NB4 (cell line): ENCODE results near the gene YWHAQ.

Experiments
- DNase-seq: peaks from one replicate; pipeline ENCODE4 v3.0.0; 2010; ENCODE audit warnings: low read depth
- H3K4me3 ChIP-seq: one replicate; pipeline ENCODE4 v1.5.1; 2011; ENCODE audit warnings: mild to moderate bottlenecking, low read depth, low read length, moderate library complexity
- CTCF ChIP-seq: IDR thresholded peaks from one replicate; pipeline ENCODE4 v1.5.1; 2012; ENCODE audit warnings: low read depth, low read length
- MAX ChIP-seq: IDR thresholded peaks from 2 replicates; pipeline ENCODE4 v1.6.1; 2011; ENCODE audit warnings: low read depth, low read length
- MYC ChIP-seq: IDR thresholded peaks from 2 replicates; pipeline ENCODE4 v1.6.1; 2011; ENCODE audit warnings: low read depth, low read length
- POLR2A ChIP-seq: IDR thresholded peaks from 2 replicates; pipeline ENCODE4 v1.6.1; 2011; ENCODE audit warnings: mild to moderate bottlenecking; ENCODE audit not compliant: insufficient read length; ENCODE audit errors: extremely low read depth

YWHAQ gene

GRCh38 chr2:9536504-9536903 lies 94.3 kb downstream of the YWHAQ start:
- DNase-seq: no peak

GRCh38 chr2:9535177-9535576 lies 95.6 kb downstream of the YWHAQ start:
- no peak overlapping the region for H3K4me3 ChIP-seq
- peak; percentile 34 for DNase-seq
- TF ChIP-seq MAX (no peak), CTCF (no peak), POLR2A (no peak), MYC (no peak)

More at GRCh38 chr2:9536504-9536903, 94.3 kb downstream of the YWHAQ start:
- TF ChIP-seq POLR2A: no peak
- no peak for TF ChIP-seq CTCF
- TF ChIP-seq MAX: no peak
- TF ChIP-seq MYC: no peak
- H3K4me3 ChIP-seq: no peak overlapping the region
